ENCODE data around the gene MAML3. TPM values are rescaled to one million over a fixed set of nuclear protein-coding genes. Genes with fewer than 3 reads are reported as not detected.

Gene MAML3
- total and polyA plus RNA-seq, 2 of the 13 experiments (the other 11 are each of a cell fraction or from before 2014, with no cell fraction given): 0.05 to 0.13 TPM

- TF ChIP-seq MAFK (conservative IDR thresholded peaks at IDR 0.05 in 1 of 2, IDR thresholded peaks at IDR 0.05 in 1 of 2; ENCODE audit: low read length in 2 of 2) (no peak), ZNF468 (CRISPR knock-in tag; IDR thresholded peaks at IDR 0.05) (no peak), ZNF232 (CRISPR knock-in tag; IDR thresholded peaks at IDR 0.05; ENCODE audit: borderline replicate concordance) (peak; percentile 50; the same call in 1 of the 2 replicates), ZNF251 (CRISPR knock-in tag; IDR thresholded peaks at IDR 0.05) (no peak), SNAPC2 (CRISPR knock-in tag; IDR thresholded peaks at IDR 0.05) (no peak), ZNF33A (CRISPR knock-in tag; IDR thresholded peaks at IDR 0.05; ENCODE audit: borderline replicate concordance) (no peak), ZNF180 (CRISPR knock-in tag; IDR thresholded peaks at IDR 0.05; ENCODE audit: borderline replicate concordance, low read depth) (no peak), ARID4A (CRISPR knock-in tag; IDR thresholded peaks at IDR 0.05; ENCODE audit: borderline replicate concordance) (peak; percentile 54; the same call in 1 of the 2 replicates), SP1 (IDR thresholded peaks at IDR 0.05) (no peak), SP1 (CRISPR knock-in tag; IDR thresholded peaks at IDR 0.05) (no peak), ZNF326 (CRISPR knock-in tag; IDR thresholded peaks at IDR 0.05; ENCODE audit: borderline replicate concordance) (no peak), ZNF83 (CRISPR knock-in tag; IDR thresholded peaks at IDR 0.05; ENCODE audit: borderline replicate concordance) (no peak), SRSF9 (IDR thresholded peaks at IDR 0.05; ENCODE audit: borderline replicate concordance, insufficient read depth, low read depth, low read length, poor library complexity, severe bottlenecking) (no peak), RFX1 (IDR thresholded peaks at IDR 0.05) (no peak), FOXO1 (CRISPR knock-in tag; IDR thresholded peaks at IDR 0.05) (peak; percentile 93), PCBP1 (IDR thresholded peaks at IDR 0.05; ENCODE audit: borderline replicate concordance, low read depth, low read length) (no peak), POLR2A (IDR thresholded peaks at IDR 0.05; ENCODE audit: insufficient read depth in 1 of 2, low read depth in 2 of 2, low read length in 2 of 2) (peak; percentile 36 to 52; a peak in 2 of 4 replicates), ZBTB7B (CRISPR knock-in tag; IDR thresholded peaks at IDR 0.05) (peak; percentile 72; the same call in 1 of the 2 replicates), HOXA3 (CRISPR knock-in tag; IDR thresholded peaks at IDR 0.05) (peak; percentile 83), SRF (IDR thresholded peaks at IDR 0.05; ENCODE audit: low read depth, low read length) (no peak), ZNF430 (CRISPR knock-in tag; IDR thresholded peaks at IDR 0.05) (peak; percentile 45; the same call in 1 of the 2 replicates), ZNF644 (CRISPR knock-in tag; IDR thresholded peaks at IDR 0.05; ENCODE audit: low read depth) (peak; percentile 93), ZMYM3 (CRISPR knock-in tag; IDR thresholded peaks at IDR 0.05) (peak; percentile 52; the same call in 1 of the 2 replicates), MED1 (CRISPR knock-in tag; IDR thresholded peaks at IDR 0.05) (peak; percentile 98), AHR (CRISPR knock-in tag; IDR thresholded peaks at IDR 0.05) (no peak), ZNF432 (CRISPR knock-in tag; IDR thresholded peaks at IDR 0.05; ENCODE audit: borderline replicate concordance) (no peak), FOXJ3 (CRISPR knock-in tag; IDR thresholded peaks at IDR 0.05; ENCODE audit: borderline replicate concordance) (peak; percentile 74; the same call in 1 of the 2 replicates), IKZF1 (IDR thresholded peaks at IDR 0.05) (no peak), NR2F2 (IDR thresholded peaks at IDR 0.05; ENCODE audit: borderline replicate concordance, low read depth) (peak; percentile 81), NCOA2 (CRISPR knock-in tag; IDR thresholded peaks at IDR 0.05) (peak; percentile 96)
Observed at GRCh38 chr4:139689093-139689722, 464.8 kb downstream of the MAML3 start (continued).

Data from HepG2 (cell line).